Measurements from ENCODE around the gene BACE2. TPM values are rescaled to one million over a fixed set of nuclear protein-coding genes. Genes with fewer than 3 reads are reported as not detected.
A peak's percentile ranks its signal among the peaks of the same experiment; 100 is the strongest.

BACE2 gene
- polyA plus RNA-seq, 3 donors, result 21.9 to 27.6 (median 23.7) TPM

GRCh38 chr21:41209016-41209619, 41.2 kb downstream of the BACE2 start:
- no peak for DNase-seq

- DNase-seq, result peak; percentile 67
These were observed 42.6 kb downstream of the BACE2 start for GRCh38 chr21:41210426-41211059.

GRCh38 chr21:41211060-41211805, 43.3 kb downstream of the BACE2 start:
- DNase-seq, result no peak

- peak; percentile 64 for DNase-seq
These were observed 45.1 kb downstream of the BACE2 start for GRCh38 chr21:41213021-41213420.

- no peak for DNase-seq
These were observed 48.0 kb downstream of the BACE2 start for GRCh38 chr21:41215856-41216408.

- no peak for DNase-seq
These were observed 48.5 kb downstream of the BACE2 start for GRCh38 chr21:41216486-41216885.

GRCh38 chr21:41217671-41218385, 49.9 kb downstream of the BACE2 start:
- DNase-seq, result no peak

GRCh38 chr21:41219498-41220207, 51.7 kb downstream of the BACE2 start:
- no peak for DNase-seq

- no peak for DNase-seq
These were observed 52.3 kb downstream of the BACE2 start for GRCh38 chr21:41220208-41220733.

- no peak for DNase-seq
These were observed 54.5 kb downstream of the BACE2 start for GRCh38 chr21:41222247-41223068.

GRCh38 chr21:41226853-41227252, 58.9 kb downstream of the BACE2 start:
- no peak for DNase-seq

GRCh38 chr21:41227357-41228005, 59.5 kb downstream of the BACE2 start:
- DNase-seq, result no peak

GRCh38 chr21:41228006-41228370, 60.0 kb downstream of the BACE2 start:
- DNase-seq, result no peak

- DNase-seq, result no peak
These were observed 60.5 kb downstream of the BACE2 start for GRCh38 chr21:41228492-41228891.

GRCh38 chr21:41228958-41229357, 61.0 kb downstream of the BACE2 start:
- no peak for DNase-seq

- no peak for DNase-seq
These were observed 61.7 kb downstream of the BACE2 start for GRCh38 chr21:41229509-41230248.

- DNase-seq, result no peak
These were observed 62.5 kb downstream of the BACE2 start for GRCh38 chr21:41230497-41230896.

- DNase-seq, result no peak
These were observed 63.1 kb downstream of the BACE2 start for GRCh38 chr21:41231060-41231459.

- DNase-seq, result no peak
These were observed 64.1 kb downstream of the BACE2 start for GRCh38 chr21:41232013-41232412.

Measured in renal pelvis (tissue), 4 donors.